GM12872 (cell line): ENCODE data around the gene TRPC4.

ENCODE experiments used
- CTCF ChIP-seq: IDR thresholded peaks from 3 replicates; pipeline ENCODE4 v1.5.1; 2011; ENCODE audit warnings: low read depth, mild to moderate bottlenecking, low read length, moderate library complexity; ENCODE audit not compliant: insufficient read depth

Gene TRPC4

GRCh38 chr13:37751025-37751424, 118.5 kb downstream of the TRPC4 start:
- TF ChIP-seq CTCF: no peak

- TF ChIP-seq CTCF: no peak
Observed at GRCh38 chr13:37748913-37749312, 120.7 kb downstream of the TRPC4 start.

- TF ChIP-seq CTCF: no peak
Observed at GRCh38 chr13:37747071-37747612, 122.4 kb downstream of the TRPC4 start.

GRCh38 chr13:37741536-37741935, 128.0 kb downstream of the TRPC4 start:
- TF ChIP-seq CTCF: no peak

- TF ChIP-seq CTCF: no peak
Observed at GRCh38 chr13:37736045-37736444, 133.5 kb downstream of the TRPC4 start.

- no peak for TF ChIP-seq CTCF
Observed at GRCh38 chr13:37735293-37735692, 134.3 kb downstream of the TRPC4 start.

GRCh38 chr13:37729876-37730275, 139.7 kb downstream of the TRPC4 start:
- no peak for TF ChIP-seq CTCF
